NCI-H510A (cell line): ENCODE measurements around the gene LRCH1.

Experiments used
- DNase-seq: peaks from one replicate; lab custom pipeline; 2025; lab: John Stamatoyannopoulos, UW

Gene LRCH1

GRCh38 chr13:46562581-46562980, 9.6 kb downstream of the LRCH1 start:
- no peak for DNase-seq

- DNase-seq = no peak
Observed at GRCh38 chr13:46565808-46566750, 13.1 kb downstream of the LRCH1 start.

GRCh38 chr13:46567671-46568070, 14.7 kb downstream of the LRCH1 start:
- DNase-seq = no peak

GRCh38 chr13:46569456-46569855, 16.5 kb downstream of the LRCH1 start:
- DNase-seq = no peak

GRCh38 chr13:46570273-46570672, 17.3 kb downstream of the LRCH1 start:
- DNase-seq = no peak

GRCh38 chr13:46571189-46571908, 18.4 kb downstream of the LRCH1 start:
- DNase-seq = no peak

- DNase-seq = no peak
Observed at GRCh38 chr13:46571909-46572595, 19.1 kb downstream of the LRCH1 start.

GRCh38 chr13:46572752-46573431, 19.9 kb downstream of the LRCH1 start:
- no peak for DNase-seq

- DNase-seq = no peak
Observed at GRCh38 chr13:46575301-46575771, 22.4 kb downstream of the LRCH1 start.

- DNase-seq = no peak
Observed at GRCh38 chr13:46575818-46576221, 22.9 kb downstream of the LRCH1 start.

- DNase-seq = no peak
Observed at GRCh38 chr13:46576762-46577161, 23.8 kb downstream of the LRCH1 start.

GRCh38 chr13:46577696-46578589, 25.0 kb downstream of the LRCH1 start:
- no peak for DNase-seq

- no peak for DNase-seq
Observed at GRCh38 chr13:46578590-46578975, 25.6 kb downstream of the LRCH1 start.

GRCh38 chr13:46580362-46580839, 27.4 kb downstream of the LRCH1 start:
- no peak for DNase-seq

GRCh38 chr13:46582190-46582589, 29.2 kb downstream of the LRCH1 start:
- no peak for DNase-seq

- no peak for DNase-seq
Observed at GRCh38 chr13:46586751-46587514, 34.0 kb downstream of the LRCH1 start.

GRCh38 chr13:46587807-46588418, 34.9 kb downstream of the LRCH1 start:
- no peak for DNase-seq

- DNase-seq = no peak
Observed at GRCh38 chr13:46592385-46592784, 39.4 kb downstream of the LRCH1 start.

- no peak for DNase-seq
Observed at GRCh38 chr13:46593398-46593797, 40.4 kb downstream of the LRCH1 start.
